K562 (cell line): ENCODE data around the gene SPIN2A. TPM values are rescaled to one million over a fixed set of nuclear protein-coding genes. Genes with fewer than 3 reads are reported as not detected.

Experiments
- ATAC-seq: fragments of 200-7000 bp; cut with Tn5 transposase; 3 replicates; pipeline ENCODE4 v1.9.1; 2020; ENCODE audit warnings: moderate library complexity
- BruUV-seq: library from RNA; stranded (reverse); fragments of 400-500 nt; replicated peaks from 2 replicates; lab custom pipeline; 2021; lab: Mats Ljungman, UMichigan
- CTCF ChIA-PET: fragments of 300-600 bp; formaldehyde crosslinking; extraction: SDS; loops from one replicate; lab custom pipeline; 2021; ENCODE audit warnings: low intra/inter-chr PET ratio; lab: Yijun Ruan, JAX
- POLR2A ChIA-PET: fragments of 300-600, 350-650 bp; sonication (Branson Sonifier 250); formaldehyde crosslinking; extraction: SDS; loops from one replicate; lab custom pipeline; 2021; ENCODE audit warnings: antibody characterized with exemption, inconsistent platforms; lab: Yijun Ruan, JAX
- DNase-seq, 4 experiments: peaks; one replicate each; pipeline versions ENCODE4 v3.0.0 to v3.0.0-alpha.2; 2011 to 2018; ENCODE audit warnings: low spot score in 3 of 4, mixed read lengths in 3 of 4; ENCODE audit errors: extremely low read depth in 1 of 4
- FAIRE-seq: peaks from 2 replicates; lab custom pipeline; 2011; peaks lifted over from hg19 to GRCh38; lab: Jason Lieb, UNC
- H2AFZ ChIP-seq: 2 replicates; pipeline ENCODE4 v1.6.0; 2011; ENCODE audit warnings: low read depth, low read length, control low read depth, inconsistent platforms
- H3K27ac ChIP-seq: fragments of 200-600 bp; 3 replicates; pipeline ENCODE4 v1.8.0; 2011; ENCODE audit warnings: low read depth, mild to moderate bottlenecking, control low read depth, inconsistent platforms, low read length, moderate library complexity, mixed read lengths; ENCODE audit errors: extremely low read depth
- H3K27me3 ChIP-seq, 2 experiments: fragments of 300-600 bp in 1 of 2; 2 replicates in 1 of 2; 3 replicates in 1 of 2; pipeline versions ENCODE4 v1.6.0 to v1.8.0; 2011; ENCODE audit warnings: inconsistent platforms in 2 of 2, low read length in 2 of 2, mild to moderate bottlenecking in 1 of 2, mixed read lengths in 1 of 2, moderate library complexity in 1 of 2; ENCODE audit not compliant: control insufficient read depth in 2 of 2, insufficient read depth in 2 of 2
- H3K36me3 ChIP-seq: fragments of 300-600 bp; 3 replicates; pipeline ENCODE4 v1.8.0; 2011; ENCODE audit warnings: mild to moderate bottlenecking, low read length, inconsistent platforms; ENCODE audit not compliant: control insufficient read depth, insufficient read depth
- H3K4me1 ChIP-seq, 2 experiments: fragments of 200-600 bp in 1 of 2; replicated peaks in 1 of 2; 2 replicates in 1 of 2; 3 replicates in 1 of 2; pipeline versions ENCODE4 v1.5.1 to v1.8.0; 2011; ENCODE audit warnings: inconsistent platforms in 2 of 2, low read length in 2 of 2, mild to moderate bottlenecking in 1 of 2, mixed read lengths in 1 of 2, moderate library complexity in 1 of 2; ENCODE audit not compliant: control insufficient read depth in 2 of 2, insufficient read depth in 2 of 2
- H3K4me2 ChIP-seq: 2 replicates; pipeline ENCODE4 v1.6.1; 2011; ENCODE audit warnings: low read length, control low read depth, inconsistent platforms, mixed read lengths; ENCODE audit not compliant: insufficient read depth
- H3K4me3 ChIP-seq: fragments of 200-600 bp; sonication (generic), shearing (Covaris generic); 2 replicates; pipeline ENCODE4 v1.5.1; 2016; ENCODE audit warnings: control low read depth, inconsistent platforms
- H3K79me2 ChIP-seq: fragments of 200-600 bp; 3 replicates; pipeline ENCODE4 v1.8.0; 2011; ENCODE audit warnings: low read length, inconsistent platforms; ENCODE audit not compliant: control insufficient read depth, insufficient read depth
- H3K9ac ChIP-seq, 2 experiments: 2 replicates each; pipeline versions ENCODE4 v1.6.0 to v1.6.1; 2011; ENCODE audit warnings: low read depth in 2 of 2, low read length in 2 of 2, control low read depth in 1 of 2, inconsistent platforms in 1 of 2, mild to moderate bottlenecking in 1 of 2, mixed read lengths in 1 of 2; ENCODE audit not compliant: insufficient read depth in 1 of 2
- H3K9me1 ChIP-seq: one replicate; pipeline ENCODE4 v1.6.0; 2011; ENCODE audit warnings: inconsistent platforms, mild to moderate bottlenecking, low read length, moderate library complexity; ENCODE audit not compliant: control insufficient read depth, insufficient read depth
- H3K9me3 ChIP-seq: replicated peaks from 2 replicates; pipeline ENCODE4 v1.5.1; 2011; ENCODE audit warnings: low read depth, low read length, inconsistent platforms; ENCODE audit not compliant: control insufficient read depth, insufficient read depth
- H4K20me1 ChIP-seq: replicated peaks from 2 replicates; pipeline ENCODE4 v1.6.1; 2011; ENCODE audit warnings: low read length, inconsistent platforms, mixed read lengths; ENCODE audit not compliant: control insufficient read depth, insufficient read depth
- FOXK1 ChIP-seq: sonication (generic); formaldehyde crosslinking; IDR thresholded peaks from 2 replicates; pipeline ENCODE4 v1.8.0; 2022; ENCODE audit warnings: missing genetic modification reagents, mild to moderate bottlenecking, borderline replicate concordance
- ZNF766 ChIP-seq: fragments of 200-800 bp; sonication (Bioruptor generic); conservative IDR thresholded peaks from 2 replicates; pipeline ENCODE4 v1.6.1; 2016; ENCODE audit warnings: missing genetic modification characterization, missing compliant biosample characterization
- WGBS: fragments of 100-300 bp; shearing (Covaris generic); methylation state at CpG from one replicate; pipeline ENCODE4 v1.1.6; 2016; ENCODE audit warnings: low coverage, mixed read lengths; ENCODE audit not compliant: insufficient coverage; ENCODE audit errors: missing lambda C conversion rate; 5-methylcytosine and 5-hydroxymethylcytosine counted together
- in situ Hi-C: fragments of 300-500 bp; cut with MboI; formaldehyde crosslinking; loops from 4 replicates; pipeline ENCODE4 v1.15.0; 2018; ENCODE audit warnings: inconsistent platforms, mixed read lengths
- intact Hi-C: fragments of 100-400 bp; cut with micrococcal nuclease; formaldehyde crosslinking; loops from 2 replicates; pipeline ENCODE4 v1.14.2; 2022
- polyA plus RNA-seq, 8 experiments: library from polyadenylated mRNA; depleted of rRNA in 4 of 8; stranded (reverse) in 5 of 8; unstranded in 3 of 8; fragments of >200 nt; fragmentation: Nextera tagmentation in 2 of 8; fragmentation: Illumina TruSeq in 1 of 8; extraction: Ambion mirVana in 2 of 8; extraction: Trizol in 1 of 8; gene quantifications; 2 replicates each; pipeline versions ENCODE4 v1.2.1 to v1.2.3, GENCODE V29; 2011 to 2014; ENCODE audit warnings: inconsistent platforms in 1 of 8, missing spikeins in 1 of 8
- total RNA-seq, 7 experiments: library from RNA; depleted of rRNA in 6 of 7; stranded (reverse); fragments of >200 nt in 6 of 7; fragmentation: Illumina TruSeq in 2 of 7; extraction: Trizol in 2 of 7; gene quantifications; 2 replicates each; pipeline versions ENCODE4 v1.2.1 to v1.2.3, GENCODE V29; 2011 to 2021; ENCODE audit warnings: low replicate concordance in 1 of 7
- TF ChIP-seq, protein P1 (sequence below): IDR thresholded peaks from 2 replicates; pipeline ENCODE4 v1.6.1; 2011; ENCODE audit not compliant: insufficient read length; ENCODE audit errors: extremely low read depth
- TF ChIP-seq, protein P2 (sequence below), 2 experiments: IDR thresholded peaks in 1 of 2; conservative IDR thresholded peaks in 1 of 2; 2 replicates each; pipeline ENCODE4 v1.6.1; 2016; ENCODE audit warnings: low read depth in 2 of 2, mild to moderate bottlenecking in 1 of 2, missing compliant biosample characterization in 1 of 2, missing genetic modification characterization in 1 of 2, moderate library complexity in 1 of 2

Gene SPIN2A
- total and polyA plus RNA-seq, 9 of the 15 experiments (the other 6 are each of a cell fraction or from before 2014, with no cell fraction given) = 0.03 to 1.6 (median 0.58) TPM

DNA sequence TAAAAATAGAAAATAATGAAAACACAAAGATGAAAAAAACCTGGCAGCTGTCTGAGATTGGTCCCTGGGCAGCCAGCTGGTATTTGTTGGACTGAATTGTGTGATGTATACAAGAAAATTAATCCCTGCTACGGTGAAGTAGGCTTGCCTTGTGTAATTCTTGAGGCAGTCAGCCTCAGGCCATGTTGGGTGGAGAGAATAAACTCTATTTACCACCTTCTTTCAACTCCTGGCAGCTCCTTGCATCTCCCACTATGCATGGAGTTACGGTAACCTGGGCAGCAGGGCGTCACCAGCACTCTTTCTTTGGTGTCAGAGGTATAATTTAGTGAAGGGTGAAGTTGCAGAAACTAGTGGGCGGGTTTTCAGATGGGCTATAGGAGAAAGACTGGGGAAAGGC, 3.5 kb downstream of the SPIN2A start:
- Histone ChIP-seq H3K4me1 (peaks cover 3 to 6% of the 10 kb centered on the region in 2 experiments; a peak in 4 of 5 replicates), H3K36me3 (no peaks in the 10 kb centered on the region), H2AFZ (no peak overlapping the region), H3K4me2 (no peak overlapping the region), H3K9ac (no peak overlapping the region), H3K9me3 (no peaks in the 10 kb centered on the region), H3K27me3 (no peaks in the 10 kb centered on the region), H3K27ac (peak overlapping the region; percentile 48; the same call in 1 of the 3 replicates), H3K79me2 (no peaks in the 10 kb centered on the region), H4K20me1 (no peaks in the 10 kb centered on the region), H3K9me1 (no peaks in the 10 kb centered on the region), H3K4me3 (no peak overlapping the region)
- TF ChIP-seq ZNF766 (CRISPR knock-in tag) = no peak
- TF ChIP-seq, protein P1, sequence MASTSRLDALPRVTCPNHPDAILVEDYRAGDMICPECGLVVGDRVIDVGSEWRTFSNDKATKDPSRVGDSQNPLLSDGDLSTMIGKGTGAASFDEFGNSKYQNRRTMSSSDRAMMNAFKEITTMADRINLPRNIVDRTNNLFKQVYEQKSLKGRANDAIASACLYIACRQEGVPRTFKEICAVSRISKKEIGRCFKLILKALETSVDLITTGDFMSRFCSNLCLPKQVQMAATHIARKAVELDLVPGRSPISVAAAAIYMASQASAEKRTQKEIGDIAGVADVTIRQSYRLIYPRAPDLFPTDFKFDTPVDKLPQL = no peak
- no peak for TF ChIP-seq FOXK1 (CRISPR knock-in tag)
- TF ChIP-seq, protein P2, sequence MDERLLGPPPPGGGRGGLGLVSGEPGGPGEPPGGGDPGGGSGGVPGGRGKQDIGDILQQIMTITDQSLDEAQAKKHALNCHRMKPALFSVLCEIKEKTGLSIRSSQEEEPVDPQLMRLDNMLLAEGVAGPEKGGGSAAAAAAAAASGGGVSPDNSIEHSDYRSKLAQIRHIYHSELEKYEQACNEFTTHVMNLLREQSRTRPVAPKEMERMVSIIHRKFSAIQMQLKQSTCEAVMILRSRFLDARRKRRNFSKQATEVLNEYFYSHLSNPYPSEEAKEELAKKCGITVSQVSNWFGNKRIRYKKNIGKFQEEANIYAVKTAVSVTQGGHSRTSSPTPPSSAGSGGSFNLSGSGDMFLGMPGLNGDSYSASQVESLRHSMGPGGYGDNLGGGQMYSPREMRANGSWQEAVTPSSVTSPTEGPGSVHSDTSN (CRISPR knock-in tag; IDR thresholded peaks at IDR 0.05; ENCODE audit: low read depth) = no peak
- TF ChIP-seq, protein P2 (tag; conservative IDR thresholded peaks at IDR 0.05; ENCODE audit: low read depth) = 0 out of 2 replicates have a peak, but pooled peaks have one; percentile 18
- CTCF ChIA-PET = no interaction called here
- POLR2A ChIA-PET = interaction anchor here (0.7 kb wide), 1 partner anchor 16 kb away, joined by 3 read pairs; no protein-coding TSS in a partner anchor
- DNase-seq (no peak), FAIRE-seq (no peak), ATAC-seq (peak; percentile 20; the same call in 2 of the 3 replicates)
- BruUV-seq = no TSS peak
- in situ Hi-C loops (no loop called here), intact Hi-C loops (no loop called here)
- WGBS = 26% methylated on average over 3 of the region's 4 CpGs
